ENCODE results near the gene CD164L2.
"Not testable (repeated sequence)": the region's sequence is repeated elsewhere in the genome, so short reads cannot be mapped to it uniquely, and the experiment has no call there.

CD164L2 gene

DNA sequence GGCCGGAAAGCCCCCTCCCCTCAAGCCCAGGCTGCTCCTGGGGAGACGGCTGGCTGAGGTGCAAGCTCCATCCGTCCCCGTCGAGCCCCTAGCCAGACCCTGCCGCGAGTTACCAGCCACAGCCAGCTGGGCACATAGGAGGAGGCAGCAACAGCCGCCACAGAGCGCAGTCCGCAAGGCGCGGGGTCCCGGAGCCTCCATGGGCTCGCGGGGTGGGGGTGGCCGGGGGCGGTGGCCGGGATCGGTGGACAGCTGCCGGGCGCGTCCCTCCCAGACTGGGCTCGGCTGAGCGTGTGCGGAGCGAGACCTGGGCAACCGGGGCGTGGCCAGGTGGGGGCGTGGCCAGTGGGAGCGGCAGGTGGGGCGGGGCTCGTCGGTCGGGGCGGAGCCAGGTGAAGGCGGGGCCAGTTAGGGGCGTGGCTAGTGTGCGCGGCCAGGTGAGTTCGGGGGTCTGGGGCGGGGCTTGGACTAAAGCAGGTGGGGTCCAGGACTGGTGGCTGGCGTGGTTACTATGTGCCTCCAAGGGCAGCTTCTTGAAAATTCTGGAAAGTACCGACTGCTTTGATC, at the start of gene CD164L2:
TSS of gene CD164L2 (minus strand) at position 295 of the 567 bp plus-strand sequence. CDS start at position 201, 94 bp downstream.
- DNase-seq (ENCODE audit: low spot score), result peak; percentile 32

DNA sequence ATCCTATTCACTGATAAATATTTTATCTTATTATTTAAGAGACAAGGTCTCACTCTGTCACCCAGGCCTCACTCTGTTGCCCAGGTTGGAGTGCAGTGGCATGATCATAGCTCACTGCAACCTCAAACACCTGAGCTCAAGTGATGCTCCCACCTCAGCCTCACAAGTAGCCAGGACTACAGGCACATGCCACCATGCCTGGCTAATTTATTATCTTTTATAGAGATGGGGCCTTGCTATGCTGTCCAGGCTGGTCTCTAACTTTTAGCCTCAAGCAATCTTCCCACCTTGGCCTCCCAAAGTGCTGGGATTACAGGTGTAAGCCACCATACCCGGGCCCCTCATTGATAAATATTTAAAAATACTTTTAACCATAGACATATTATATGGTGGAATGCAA, 49.6 kb upstream of the CD164L2 start:
- not testable (repeated sequence) for DNase-seq (ENCODE audit: low spot score)

- DNase-seq (ENCODE audit: low spot score), result no peak
Observed at GRCh38 chr1:27431601-27431940, 48.4 kb upstream of the CD164L2 start.

- DNase-seq (ENCODE audit: low spot score), result peak; percentile 21
Observed at GRCh38 chr1:27430903-27431600, 47.9 kb upstream of the CD164L2 start.

DNA sequence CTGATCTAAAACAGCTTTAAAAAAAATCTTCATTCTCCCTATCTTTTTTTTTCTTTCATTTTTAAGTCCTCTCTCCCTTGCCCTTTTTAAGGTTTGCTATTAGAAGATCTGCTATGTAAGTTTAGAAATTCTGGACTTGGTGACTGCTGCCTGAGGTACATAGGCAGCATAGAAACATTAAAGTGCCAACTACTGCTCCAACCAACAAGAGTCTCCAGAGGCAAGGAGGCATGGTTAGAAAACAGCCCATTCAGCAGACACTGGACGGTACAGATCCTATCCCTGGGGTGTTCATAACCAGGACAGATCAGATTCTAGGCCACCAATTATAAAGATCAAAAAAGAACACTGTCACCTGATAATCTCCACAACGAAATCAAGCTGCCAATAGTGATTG, 45.9 kb upstream of the CD164L2 start:
- no peak for DNase-seq (ENCODE audit: low spot score)

- DNase-seq (ENCODE audit: low spot score), result peak; percentile 75
Observed at GRCh38 chr1:27428316-27429028, 45.3 kb upstream of the CD164L2 start.

DNA sequence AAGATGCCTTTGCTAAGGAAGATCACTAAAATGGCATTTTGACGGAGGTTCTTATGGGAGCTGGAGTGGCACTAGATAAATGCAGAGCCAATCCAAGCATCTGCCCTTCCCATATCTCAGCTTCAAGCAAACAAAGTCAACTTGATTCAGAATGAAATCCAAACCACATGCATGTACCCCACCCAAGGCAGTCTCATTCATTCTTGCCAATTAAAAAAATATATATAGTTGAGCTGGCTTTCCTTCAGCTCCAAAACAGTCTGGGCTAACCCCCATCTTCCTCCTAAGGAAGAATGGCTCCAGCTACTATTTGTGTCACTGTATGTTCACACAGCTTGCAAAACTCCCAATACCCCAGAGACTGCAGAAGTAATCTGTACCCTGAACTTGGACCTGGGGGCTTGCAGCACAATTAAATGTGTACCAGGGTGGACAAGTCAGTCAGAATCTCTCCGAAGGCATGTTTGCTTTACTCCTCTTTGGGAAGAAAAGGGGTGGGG, 44.7 kb upstream of the CD164L2 start:
- no peak for DNase-seq (ENCODE audit: low spot score)

GRCh38 chr1:27427329-27427728, 44.2 kb upstream of the CD164L2 start:
- no peak for DNase-seq (ENCODE audit: low spot score)

DNA sequence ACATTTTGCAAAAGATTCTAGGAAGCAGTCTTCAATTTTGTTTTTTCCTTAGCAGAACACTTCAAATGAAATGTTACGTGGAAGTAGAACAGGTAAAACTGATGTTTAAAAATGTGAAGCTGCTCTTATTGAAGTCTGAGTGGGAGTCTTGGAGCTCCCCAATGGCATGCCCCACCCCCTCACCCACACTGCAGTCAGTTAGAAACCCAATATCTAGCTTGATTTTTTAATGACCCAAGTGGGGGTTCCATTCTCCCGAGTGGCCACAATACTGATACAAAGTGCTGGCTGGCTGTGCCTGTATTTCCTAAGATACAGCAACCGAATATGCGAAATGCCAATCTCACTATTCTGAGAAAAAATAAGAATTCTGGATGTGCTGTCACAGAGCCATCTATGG, 40.6 kb upstream of the CD164L2 start:
- no peak for DNase-seq (ENCODE audit: low spot score)

- DNase-seq (ENCODE audit: low spot score), result no peak
Observed at GRCh38 chr1:27418326-27419185, 35.4 kb upstream of the CD164L2 start.

DNA sequence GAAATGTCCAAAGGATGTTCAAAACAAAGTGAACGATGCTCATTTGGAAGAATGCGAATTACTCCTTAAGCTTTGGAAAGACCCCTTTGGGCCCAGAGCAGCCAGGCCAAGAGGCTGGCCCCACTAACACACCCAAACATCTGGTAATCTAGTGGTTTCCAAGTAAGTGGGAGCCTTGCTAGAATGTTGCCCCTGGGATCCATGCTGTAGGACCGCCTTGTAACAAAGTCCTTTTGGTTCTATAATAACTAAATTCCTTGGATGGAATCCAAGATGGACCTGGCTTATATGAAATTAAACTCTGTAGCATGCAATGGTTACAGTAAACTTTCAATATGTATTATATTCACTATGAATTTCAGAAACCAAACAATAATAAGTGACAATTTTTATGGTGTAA, 34.6 kb upstream of the CD164L2 start:
- no peak for DNase-seq (ENCODE audit: low spot score)

DNA sequence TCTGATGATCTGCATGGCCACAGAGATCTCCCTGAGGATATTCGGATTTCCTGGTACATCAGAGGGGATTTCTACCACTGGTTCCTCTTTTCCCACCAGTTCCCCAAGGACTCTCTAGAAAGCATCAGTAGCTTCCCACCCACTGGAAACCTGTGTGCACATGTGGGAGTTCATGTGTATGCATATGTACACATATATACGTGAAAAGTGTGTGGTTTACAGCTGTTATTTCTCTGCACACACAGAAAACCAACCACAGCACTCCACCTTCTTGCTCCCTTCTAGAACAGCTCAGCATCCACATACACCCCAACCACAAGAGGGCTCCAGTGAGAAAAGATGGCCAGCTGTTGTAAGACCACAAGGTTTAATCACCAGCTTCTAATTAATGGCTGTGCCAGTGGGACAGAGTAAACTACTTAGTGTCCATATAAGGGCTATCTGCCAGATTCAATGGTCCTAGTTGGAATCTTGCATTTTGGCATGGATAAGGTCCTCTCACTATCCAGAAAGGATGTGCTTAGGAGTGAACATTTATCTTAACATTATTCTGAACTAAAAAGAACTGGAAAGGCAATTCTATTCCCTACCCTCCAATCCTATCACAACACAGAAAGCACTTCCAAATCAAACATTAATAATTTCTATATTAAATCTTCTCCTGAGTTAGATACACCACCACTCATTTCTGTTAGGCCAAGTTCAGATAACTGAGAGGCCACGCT, 33.4 kb upstream of the CD164L2 start:
- DNase-seq (ENCODE audit: low spot score), result peak; percentile 76

- no peak for DNase-seq (ENCODE audit: low spot score)
Observed at GRCh38 chr1:27414091-27414490, 31.0 kb upstream of the CD164L2 start.

- no peak for DNase-seq (ENCODE audit: low spot score)
Observed at GRCh38 chr1:27413004-27413403, 29.9 kb upstream of the CD164L2 start.

- no peak for DNase-seq (ENCODE audit: low spot score)
Observed at GRCh38 chr1:27412502-27412901, 29.4 kb upstream of the CD164L2 start.

DNA sequence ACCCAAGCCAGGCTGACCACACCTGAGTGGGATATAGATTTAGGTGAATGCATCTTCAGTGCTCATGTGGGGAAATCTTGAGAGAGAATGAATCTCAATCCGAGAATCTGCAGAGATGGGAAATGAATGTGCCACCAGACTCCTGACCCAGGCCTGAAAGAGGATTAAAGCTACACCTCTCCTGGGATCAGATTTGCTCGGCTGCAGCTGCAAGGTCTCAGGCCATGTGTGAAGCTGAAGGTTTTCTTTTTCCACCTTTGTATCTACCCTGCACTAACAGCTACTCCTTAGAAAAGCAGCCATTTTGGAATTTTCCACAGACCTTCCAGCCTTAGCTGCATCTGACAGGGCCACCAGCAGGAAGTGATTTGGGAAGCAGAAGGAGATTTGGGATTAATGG, 27.6 kb upstream of the CD164L2 start:
- DNase-seq (ENCODE audit: low spot score), result no peak

DNA sequence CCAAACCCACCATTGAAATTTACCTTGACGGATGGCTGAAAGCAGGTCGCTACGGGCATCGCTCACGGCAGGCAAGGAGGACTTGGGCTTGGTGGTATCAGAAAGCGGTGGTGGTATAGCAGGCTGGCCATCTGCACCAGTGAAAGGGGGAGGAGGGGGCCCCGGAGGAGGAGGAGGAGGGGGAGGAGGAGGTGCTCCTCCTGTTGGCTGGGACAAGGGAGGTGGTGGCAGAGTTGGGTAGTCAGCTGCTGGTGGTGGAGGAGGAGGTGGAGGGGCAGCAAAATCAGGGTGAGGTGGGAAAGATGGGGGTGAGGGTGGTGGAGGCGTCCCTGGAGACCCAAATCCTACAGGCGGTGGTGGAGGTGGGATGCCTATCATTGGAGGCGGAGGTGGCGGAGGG, 26.5 kb upstream of the CD164L2 start:
- DNase-seq (ENCODE audit: low spot score), result no peak

GRCh38 chr1:27408151-27408550, 25.0 kb upstream of the CD164L2 start:
- DNase-seq (ENCODE audit: low spot score), result no peak

- not testable (repeated sequence) for DNase-seq (ENCODE audit: low spot score)
Observed at GRCh38 chr1:27406791-27407190, 23.7 kb upstream of the CD164L2 start.

DNA sequence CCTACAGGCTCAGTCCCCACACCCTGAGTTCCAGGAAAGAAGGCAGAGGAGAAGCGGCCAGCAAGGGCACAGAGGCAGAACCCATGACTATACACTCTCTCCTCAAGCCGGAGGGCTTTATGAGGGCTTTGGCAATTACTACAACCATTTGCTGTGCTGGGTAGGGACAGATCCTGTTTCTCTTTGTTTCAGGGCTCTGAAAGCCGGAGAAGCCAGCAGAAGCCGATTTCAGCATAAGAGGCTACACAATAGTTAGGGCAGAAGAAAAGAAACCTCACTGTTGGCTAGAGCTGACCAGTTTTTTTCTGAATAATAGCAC, 23.2 kb upstream of the CD164L2 start:
- DNase-seq (ENCODE audit: low spot score), result no peak

DNA sequence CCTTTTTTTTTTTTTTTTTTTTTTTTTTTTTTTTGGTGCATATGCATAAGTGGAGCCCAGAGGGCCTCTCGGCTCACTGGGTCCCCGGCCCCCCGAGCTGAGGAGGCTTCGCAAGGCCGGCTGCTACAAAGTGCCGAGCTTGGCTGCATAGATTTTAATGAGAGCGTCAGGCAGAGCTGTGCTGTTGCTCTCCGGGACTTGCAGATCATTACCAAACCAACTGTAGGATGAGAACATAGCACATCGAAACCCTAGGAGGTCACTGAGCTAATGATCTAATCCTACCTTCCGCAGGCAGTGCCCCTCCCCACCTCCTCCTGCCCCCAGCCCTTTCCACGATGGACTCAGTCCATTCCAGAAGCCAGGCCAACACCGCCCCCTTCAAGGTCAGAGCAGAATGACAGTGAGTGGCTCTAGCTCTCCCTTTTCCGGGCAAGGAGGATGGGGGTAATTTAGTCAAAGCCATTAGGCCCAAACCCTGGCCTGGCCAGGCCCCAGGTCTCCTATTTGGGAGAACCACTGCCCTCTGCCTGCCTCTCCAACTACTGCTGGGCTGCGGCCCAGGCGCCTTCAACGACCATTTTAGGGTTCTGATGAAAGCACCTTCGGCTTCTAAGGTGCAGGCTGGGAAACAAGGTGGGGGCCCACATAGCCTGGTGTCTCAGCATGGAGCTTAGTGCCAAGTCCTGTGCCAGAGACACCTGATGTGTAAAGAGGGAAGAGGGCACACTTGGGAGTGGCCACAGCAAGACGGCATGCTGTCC, 22.6 kb upstream of the CD164L2 start:
- DNase-seq (ENCODE audit: low spot score), result not testable (repeated sequence)

All from hematopoietic multipotent progenitor cell treated with erythropoietin and hydrocortisone succinate and interleukin-3 and kit ligand, for 15 days (in vitro differentiated cells).